ENCODE data around the gene EFS. TPM values are rescaled to one million over a fixed set of nuclear protein-coding genes. Genes with fewer than 3 reads are reported as not detected.
"Not testable (repeated sequence)": the region's sequence is repeated elsewhere in the genome, so short reads cannot be mapped to it uniquely, and the experiment has no call there.

EFS gene
- total RNA-seq, 4 donors from 2014 or later, result 0.60 to 10.5 (median 3.3) TPM

GRCh38 chr14:23402296-23403138, 37.5 kb upstream of the EFS start:
- Histone ChIP-seq H3K4me3 (no peak overlapping the region), H3K9me3 (no peaks in the 10 kb centered on the region), H3K36me3 (no peaks in the 10 kb centered on the region), H3K27ac (no peak overlapping the region), H3K27me3 (peaks cover 4% of the 10 kb centered on the region), H3K4me1 (no peaks in the 10 kb centered on the region)
- intact Hi-C loops (cut with DNase I; ENCODE audit: low total_unique reads) (no loop called here), in situ Hi-C loops (cut with MboI; ENCODE audit: low pct_ligation_motif_present in 1 of 4, low pct_unique_long_range_greater_than_20kb in 1 of 4, low sequenced_read_pairs in 3 of 4) (no loop called here)
- WGBS, 2 donors (ENCODE audit: low coverage in 1 of 2), result 49 to 59% methylated on average over 4 to 24 of the region's 25 CpGs
- no peak for DNase-seq
- no peak for TF ChIP-seq CTCF (IDR thresholded peaks at IDR 0.05)
- no peak for TF ChIP-seq EP300 (IDR thresholded peaks at IDR 0.05; ENCODE audit: low read depth)
- TF ChIP-seq POLR2A (IDR thresholded peaks at IDR 0.05), result no peak
- TF ChIP-seq POLR2AphosphoS5 (IDR thresholded peaks at IDR 0.05), result no peak

DNA sequence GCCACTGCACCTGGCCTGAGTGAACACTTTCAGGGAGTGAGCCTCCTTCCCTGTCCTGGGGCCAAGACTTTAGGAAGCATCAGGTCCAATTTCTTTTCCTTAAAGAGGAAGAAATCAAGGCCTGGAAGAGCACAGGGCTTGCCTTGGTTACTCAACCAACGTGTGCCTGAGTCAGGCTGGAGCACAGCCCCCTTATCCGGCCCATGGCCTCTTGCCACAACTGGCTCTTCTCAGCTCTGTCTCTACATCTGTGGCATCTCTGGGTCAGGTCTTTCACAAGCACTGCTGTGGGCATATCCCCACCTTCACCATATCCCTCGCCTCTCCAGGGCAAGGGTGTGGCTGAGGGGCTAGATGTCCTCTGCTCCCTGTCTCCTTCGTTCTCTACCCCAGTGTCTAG, 36.3 kb upstream of the EFS start:
- H3K4me3 ChIP-seq, result no peak overlapping the region
- no peaks in the 10 kb centered on the region for H3K36me3 ChIP-seq
- H3K27ac ChIP-seq, result no peak overlapping the region
- no peak for TF ChIP-seq EP300 (IDR thresholded peaks at IDR 0.05; ENCODE audit: low read depth)
- TF ChIP-seq POLR2A (IDR thresholded peaks at IDR 0.05), result no peak
- no peak for TF ChIP-seq CTCF (IDR thresholded peaks at IDR 0.05)
- TF ChIP-seq POLR2AphosphoS5 (IDR thresholded peaks at IDR 0.05), result no peak
- intact Hi-C loops (cut with DNase I; ENCODE audit: low total_unique reads), result no loop called here
- in situ Hi-C loops (cut with MboI; ENCODE audit: low pct_ligation_motif_present in 1 of 4, low pct_unique_long_range_greater_than_20kb in 1 of 4, low sequenced_read_pairs in 3 of 4), result no loop called here
- no peaks in the 10 kb centered on the region for H3K9me3 ChIP-seq
- DNase-seq, result no peak
- 58 to 71% methylated on average over 2 to 4 of the region's 4 CpGs for WGBS, 2 donors (ENCODE audit: low coverage in 1 of 2)
- H3K27me3 ChIP-seq, result peaks cover 4% of the 10 kb centered on the region
- no peaks in the 10 kb centered on the region for H3K4me1 ChIP-seq

DNA sequence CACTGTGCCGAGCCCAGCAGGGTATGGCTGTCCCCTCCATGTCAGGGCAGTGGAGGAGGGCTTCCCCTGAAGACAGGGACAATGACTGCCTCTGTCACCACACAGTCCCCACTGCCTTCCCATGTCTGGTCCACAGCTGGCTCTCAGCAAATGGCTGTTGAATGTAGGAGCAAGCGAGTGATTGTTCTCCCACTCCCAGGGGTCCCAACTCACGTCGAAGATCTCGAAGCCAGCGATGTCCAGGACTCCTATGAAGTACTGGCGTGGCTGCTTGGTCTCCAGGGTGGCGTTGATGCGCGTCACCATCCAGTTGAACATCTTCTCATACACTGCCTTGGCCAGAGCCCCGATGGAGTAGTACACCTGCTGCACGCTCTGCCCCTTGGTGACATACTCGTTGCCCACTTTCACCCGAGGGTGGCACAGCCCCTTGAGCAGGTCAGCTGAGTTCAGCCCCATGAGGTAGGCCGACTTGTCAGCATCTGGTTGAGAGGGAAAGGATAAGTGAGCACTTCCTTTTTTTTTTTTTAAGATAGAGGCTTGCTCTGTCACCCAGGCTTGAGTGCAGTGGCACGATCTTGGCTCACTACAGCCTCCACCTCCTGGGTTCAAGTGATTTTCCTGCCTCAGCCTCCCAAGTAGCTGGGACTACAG, 35.7 kb upstream of the EFS start:
- 63 to 85% methylated on average over 3 to 12 of the region's 16 CpGs for WGBS, 2 donors (ENCODE audit: low coverage in 1 of 2)
- in situ Hi-C loops (cut with MboI; ENCODE audit: low pct_ligation_motif_present in 1 of 4, low pct_unique_long_range_greater_than_20kb in 1 of 4, low sequenced_read_pairs in 3 of 4); H3K27ac ChIP-seq; H3K9me3 ChIP-seq; H3K4me1 ChIP-seq; H3K4me3 ChIP-seq; intact Hi-C loops (cut with DNase I; ENCODE audit: low total_unique reads); H3K36me3 ChIP-seq; H3K27me3 ChIP-seq; DNase-seq: not testable (repeated sequence)

DNA sequence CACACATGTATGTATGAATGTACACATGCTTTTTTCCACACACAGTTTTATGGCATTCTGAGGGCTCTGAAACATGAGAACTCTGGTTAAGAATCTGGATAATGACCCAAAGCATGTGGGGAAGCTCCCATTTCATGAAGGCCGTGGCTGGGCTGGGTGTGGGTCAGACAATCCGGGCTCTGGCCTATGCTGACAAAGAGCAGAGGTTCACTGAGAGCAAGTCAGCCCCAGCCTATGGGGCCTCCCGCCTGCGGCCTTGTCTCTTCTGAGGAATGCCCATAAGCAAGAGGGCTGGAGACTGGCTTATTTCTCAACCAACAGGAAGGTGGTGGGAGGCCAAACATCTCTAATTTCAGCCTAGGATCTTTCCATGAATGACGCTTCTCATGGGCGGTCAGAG, 34.6 kb upstream of the EFS start:
- Histone ChIP-seq H3K27ac (no peak overlapping the region), H3K9me3 (no peaks in the 10 kb centered on the region), H3K4me3 (no peak overlapping the region), H3K36me3 (no peaks in the 10 kb centered on the region), H3K4me1 (no peaks in the 10 kb centered on the region), H3K27me3 (peaks cover 4% of the 10 kb centered on the region)
- no peak for DNase-seq
- intact Hi-C loops (cut with DNase I; ENCODE audit: low total_unique reads), result no loop called here
- no peak for TF ChIP-seq POLR2AphosphoS5 (IDR thresholded peaks at IDR 0.05)
- TF ChIP-seq EP300 (IDR thresholded peaks at IDR 0.05; ENCODE audit: low read depth), result no peak
- no peak for TF ChIP-seq CTCF (IDR thresholded peaks at IDR 0.05)
- TF ChIP-seq POLR2A (IDR thresholded peaks at IDR 0.05), result no peak
- in situ Hi-C loops (cut with MboI; ENCODE audit: low pct_ligation_motif_present in 1 of 4, low pct_unique_long_range_greater_than_20kb in 1 of 4, low sequenced_read_pairs in 3 of 4), result loop anchor here in 1 of 4 donors (25.0 kb wide), 1 partner anchor 137 kb away; no protein-coding TSS in a partner anchor
- WGBS, 2 donors (ENCODE audit: low coverage in 1 of 2), result 80% methylated on average over 6 of the region's 6 CpGs; no CpG with 5 or more reads in 1 of the 2 donors

Measured in transverse colon (tissue), 4 donors.